ENCODE data around the gene NRXN3.

NRXN3 gene

GRCh38 chr14:78242086-78242485 is 71.9 kb downstream of the NRXN3 start:
- no peak for DNase-seq (ENCODE audit: low read depth in 2 of 2)

DNA sequence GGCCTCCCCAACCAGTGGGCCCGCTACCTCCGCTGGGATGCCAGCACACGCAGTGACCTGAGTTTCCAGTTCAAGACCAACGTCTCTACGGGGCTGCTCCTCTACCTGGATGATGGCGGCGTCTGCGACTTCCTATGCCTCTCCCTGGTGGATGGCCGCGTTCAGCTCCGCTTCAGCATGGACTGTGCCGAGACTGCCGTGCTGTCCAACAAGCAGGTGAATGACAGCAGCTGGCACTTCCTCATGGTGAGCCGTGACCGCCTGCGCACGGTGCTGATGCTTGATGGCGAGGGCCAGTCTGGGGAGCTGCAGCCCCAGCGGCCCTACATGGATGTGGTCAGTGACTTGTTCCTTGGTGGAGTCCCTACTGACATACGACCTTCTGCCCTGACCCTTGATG is 73.0 kb downstream of the NRXN3 start:
- no peak for DNase-seq (ENCODE audit: low read depth in 2 of 2)

DNA sequence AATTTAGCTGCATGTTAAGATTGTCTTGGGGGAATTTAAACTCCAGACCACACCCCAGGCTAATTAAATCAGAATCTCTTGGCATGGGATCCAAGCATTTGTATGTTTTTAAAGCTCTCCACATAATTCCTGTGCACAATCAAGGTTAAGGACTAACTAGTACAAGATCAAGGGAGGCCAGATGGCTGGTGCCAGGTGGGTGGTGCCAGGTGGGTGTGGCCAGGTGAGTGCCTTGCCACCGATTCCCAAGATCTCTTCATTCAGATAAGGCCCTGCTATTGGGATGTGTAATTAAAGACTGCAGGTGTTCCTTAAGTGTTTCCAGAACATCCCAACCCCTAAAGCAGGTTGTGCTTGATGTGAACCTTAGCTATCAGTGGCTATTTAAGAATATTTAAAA is 75.1 kb downstream of the NRXN3 start:
- DNase-seq (ENCODE audit: low read depth in 2 of 2): no peak

- no peak for DNase-seq (ENCODE audit: low read depth in 2 of 2)
These were observed 78.4 kb downstream of the NRXN3 start for GRCh38 chr14:78248501-78249090.

DNA sequence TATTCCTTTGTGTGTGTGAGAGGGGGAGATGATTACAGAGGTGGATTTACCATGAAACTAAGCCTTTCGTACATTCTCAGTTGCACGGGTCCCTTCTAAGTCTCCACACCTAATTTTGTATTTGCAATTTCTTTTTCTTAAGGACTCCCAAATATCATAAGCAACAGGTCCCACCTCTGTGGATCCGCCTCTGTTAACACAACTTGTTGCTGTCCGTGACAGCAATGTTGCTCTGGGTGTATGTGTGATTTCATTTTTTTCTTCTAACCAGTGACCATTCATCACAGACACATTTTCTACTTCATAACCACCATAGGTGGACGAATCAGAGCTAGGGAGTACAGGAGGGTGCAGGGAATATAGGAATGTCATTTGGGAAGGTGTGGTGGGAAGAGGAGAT is 81.1 kb downstream of the NRXN3 start:
- DNase-seq (ENCODE audit: low read depth in 2 of 2): no peak

- DNase-seq (ENCODE audit: low read depth in 2 of 2): no peak
These were observed 83.8 kb downstream of the NRXN3 start for GRCh38 chr14:78253986-78254385.

DNA sequence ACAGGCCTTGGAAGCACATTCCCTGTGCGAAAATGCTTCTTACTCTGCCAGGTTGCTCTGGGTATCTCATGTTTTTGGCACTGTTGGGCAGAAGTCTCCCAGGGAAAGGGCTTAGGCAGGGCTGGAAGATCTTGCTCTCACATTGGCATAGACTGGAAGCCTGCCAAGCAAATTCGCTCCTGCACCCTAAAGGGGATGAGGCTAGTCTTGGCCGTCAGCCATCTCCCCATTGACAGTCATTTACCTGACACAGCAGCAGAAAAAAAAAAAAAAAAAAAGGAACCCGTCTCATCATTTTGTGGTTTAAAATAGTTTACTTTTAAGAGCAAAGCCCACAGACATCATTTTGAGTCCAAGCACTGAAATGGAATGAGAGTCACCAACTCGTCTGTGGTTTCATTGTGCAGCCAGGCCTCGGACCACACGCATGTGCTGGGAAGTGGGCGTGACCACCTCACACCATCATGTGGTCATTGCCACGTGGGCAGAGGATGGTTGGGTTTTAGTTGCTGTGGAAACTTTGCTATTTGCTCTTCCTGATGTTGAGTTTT is 84.8 kb downstream of the NRXN3 start:
- peak; percentile 5 to 17 for DNase-seq (ENCODE audit: low read depth in 2 of 2)

- DNase-seq (ENCODE audit: low read depth in 2 of 2): no peak
These were observed 89.7 kb downstream of the NRXN3 start for GRCh38 chr14:78259831-78260230.

DNA sequence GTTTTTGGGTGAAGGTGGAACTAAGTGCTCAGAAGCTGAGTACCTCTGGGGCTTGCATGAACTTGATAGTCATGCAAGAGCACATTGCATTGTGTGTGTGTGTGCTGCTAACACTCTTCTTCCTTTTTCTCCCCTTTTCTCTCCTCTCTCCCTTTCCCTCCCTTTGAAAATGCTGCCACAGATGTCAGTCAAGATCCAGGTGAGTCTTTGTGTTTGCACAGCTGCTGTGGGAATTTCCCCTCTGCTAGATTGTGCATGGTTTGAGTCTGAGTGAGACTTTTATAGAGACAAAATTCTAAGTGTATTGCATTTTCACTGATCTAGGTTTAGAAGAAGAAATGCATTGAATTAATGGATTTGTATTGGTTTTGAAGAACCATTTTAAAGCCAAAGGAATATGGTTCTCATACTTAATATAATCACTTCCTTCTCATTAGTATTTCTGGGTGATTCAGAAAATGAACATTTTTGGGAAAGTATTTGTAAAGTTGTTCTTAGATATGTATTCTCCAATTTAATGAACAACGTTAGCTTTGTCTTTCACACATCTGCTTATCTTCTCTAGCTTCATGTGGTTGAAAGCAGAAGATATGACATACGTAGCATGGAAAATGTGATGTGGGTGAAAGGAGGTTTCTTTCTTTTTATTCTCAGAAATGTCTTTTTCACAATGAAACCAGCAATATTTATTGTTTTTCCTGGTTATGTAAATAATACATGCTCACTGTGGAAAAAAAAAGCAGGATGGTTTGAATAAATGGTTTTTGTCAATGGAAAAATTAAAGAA is 108.5 kb downstream of the NRXN3 start:
- no peak for DNase-seq (ENCODE audit: low read depth in 2 of 2)

- DNase-seq (ENCODE audit: low read depth in 2 of 2): no peak
These were observed 112.3 kb downstream of the NRXN3 start for GRCh38 chr14:78282437-78282836.

- no peak for DNase-seq (ENCODE audit: low read depth in 2 of 2)
These were observed 116.0 kb downstream of the NRXN3 start for GRCh38 chr14:78286210-78286609.

DNA sequence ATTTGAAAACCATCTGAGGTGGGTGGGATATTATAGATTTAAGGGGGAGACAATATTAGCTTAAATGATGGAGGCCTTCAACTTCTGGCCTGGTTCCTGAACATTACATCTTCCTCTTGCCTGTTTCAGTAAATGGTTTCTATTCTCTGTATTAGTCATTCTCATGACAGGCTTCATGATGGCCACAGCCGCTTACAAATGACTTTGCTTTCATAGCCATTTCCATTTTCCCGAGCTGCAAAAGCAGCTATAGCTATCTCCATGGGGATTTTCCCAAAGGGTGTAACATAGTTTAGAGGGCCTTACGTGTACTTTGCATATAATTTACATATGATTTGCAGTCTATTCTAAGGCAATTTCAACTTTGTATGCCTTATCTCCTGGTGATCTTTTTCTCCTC is 121.8 kb downstream of the NRXN3 start:
- no peak for DNase-seq (ENCODE audit: low read depth in 2 of 2)

GRCh38 chr14:78297858-78298257 is 127.7 kb downstream of the NRXN3 start:
- DNase-seq (ENCODE audit: low read depth in 2 of 2): no peak

DNA sequence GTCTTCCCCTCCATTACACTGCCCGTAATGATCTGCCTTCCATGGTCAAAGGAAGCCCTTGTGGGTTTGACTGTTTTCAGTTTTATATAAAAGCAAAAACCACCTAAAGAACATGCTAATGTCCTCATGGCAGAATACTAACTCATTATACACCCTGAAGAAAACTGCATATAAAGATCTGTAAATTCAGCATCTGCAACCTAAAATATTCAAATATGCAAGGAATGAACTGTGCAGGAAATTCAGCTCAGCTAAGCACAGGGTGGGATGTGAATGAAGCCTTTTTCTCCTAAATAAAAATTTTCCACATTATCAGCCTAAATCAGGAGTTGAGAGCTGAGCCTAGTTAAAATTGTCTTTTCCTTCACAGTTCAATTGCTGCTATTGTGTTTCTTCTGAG is 128.1 kb downstream of the NRXN3 start:
- DNase-seq (ENCODE audit: low read depth in 2 of 2): no peak

GRCh38 chr14:78302841-78303240 is 132.7 kb downstream of the NRXN3 start:
- no peak for DNase-seq (ENCODE audit: low read depth in 2 of 2)

GRCh38 chr14:78307671-78308070 is 137.5 kb downstream of the NRXN3 start:
- no peak for DNase-seq (ENCODE audit: low read depth in 2 of 2)

DNA sequence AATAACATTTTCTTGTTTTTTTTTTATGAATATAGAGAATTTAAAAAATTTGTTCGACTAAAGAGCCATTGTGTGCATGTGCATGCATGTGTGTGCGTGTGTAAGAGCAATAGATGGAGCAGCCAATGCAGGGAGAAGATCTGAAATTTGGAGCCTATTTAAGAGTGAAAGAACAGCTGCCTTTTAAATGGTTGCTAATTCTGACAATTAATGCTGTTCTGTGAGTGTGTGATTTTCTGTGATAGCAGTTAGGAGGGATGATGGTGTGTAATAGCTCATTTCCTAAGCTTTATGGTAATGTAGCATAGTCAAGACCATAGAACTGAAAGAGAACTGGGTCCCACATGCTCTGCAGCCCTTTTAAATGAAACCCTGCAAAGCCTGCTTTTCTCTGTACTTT is 137.9 kb downstream of the NRXN3 start:
- DNase-seq (ENCODE audit: low read depth in 2 of 2): no peak

DNA sequence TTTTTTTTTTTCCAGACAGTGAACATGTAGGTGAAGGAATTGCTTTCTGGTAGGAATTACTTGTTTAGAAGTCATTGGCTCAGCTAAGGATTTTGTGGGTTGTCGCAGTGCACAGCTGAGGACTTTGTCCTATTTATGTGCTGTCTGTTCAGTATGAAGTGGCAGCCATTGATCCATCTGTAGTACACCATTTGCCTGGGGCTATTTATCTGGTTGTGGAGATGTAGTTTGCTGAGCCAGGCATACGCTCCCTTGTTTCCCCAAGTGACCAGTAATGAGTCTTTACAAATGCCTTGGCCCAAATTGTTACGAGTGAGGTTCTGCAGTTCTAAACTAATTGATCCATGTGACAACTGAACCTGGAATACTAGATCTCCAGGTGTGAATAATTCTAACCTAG is 140.1 kb downstream of the NRXN3 start:
- DNase-seq (ENCODE audit: low read depth in 2 of 2): no peak

- no peak for DNase-seq (ENCODE audit: low read depth in 2 of 2)
These were observed 143.3 kb downstream of the NRXN3 start for GRCh38 chr14:78313499-78313898.

DNA sequence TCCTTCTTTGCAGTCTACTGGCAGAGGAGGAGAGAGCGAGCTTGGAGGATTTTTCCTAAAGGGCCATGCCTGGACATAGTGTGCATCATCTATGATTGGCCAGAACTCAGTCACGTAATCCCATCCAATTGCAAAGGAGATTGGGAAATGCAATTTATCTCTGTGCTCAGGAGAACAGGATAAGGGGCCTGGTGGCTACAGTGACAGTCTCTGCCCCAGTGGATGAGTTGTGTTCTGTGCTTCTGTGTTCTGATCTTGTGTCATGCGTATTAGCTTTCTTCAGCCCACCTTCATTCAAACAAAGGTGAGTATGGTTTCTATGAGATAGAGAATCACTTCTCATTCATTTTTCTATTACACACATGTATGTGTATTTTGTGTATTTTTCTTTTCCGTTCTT is 144.3 kb downstream of the NRXN3 start:
- no peak for DNase-seq (ENCODE audit: low read depth in 2 of 2)

DNA sequence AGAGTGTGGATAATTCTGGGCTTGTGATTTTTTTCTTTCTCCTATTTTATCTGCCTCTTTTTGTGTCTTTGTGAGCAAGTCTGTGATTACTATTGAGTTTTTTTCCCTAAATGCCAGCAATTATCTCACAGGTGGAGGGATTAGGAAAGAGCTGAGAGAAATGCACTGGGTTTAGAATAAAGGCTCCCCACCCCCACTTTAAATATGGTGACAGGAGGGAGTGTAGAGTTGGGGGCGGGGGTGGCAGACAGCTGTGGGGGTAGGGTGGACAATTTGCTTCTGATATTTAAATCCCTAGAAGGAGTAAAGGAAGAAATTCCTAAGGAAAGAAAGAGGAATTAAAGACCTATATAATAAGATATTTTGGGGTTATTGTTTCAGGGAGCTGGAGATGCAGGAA is 145.9 kb downstream of the NRXN3 start:
- DNase-seq (ENCODE audit: low read depth in 2 of 2): no peak

DNA sequence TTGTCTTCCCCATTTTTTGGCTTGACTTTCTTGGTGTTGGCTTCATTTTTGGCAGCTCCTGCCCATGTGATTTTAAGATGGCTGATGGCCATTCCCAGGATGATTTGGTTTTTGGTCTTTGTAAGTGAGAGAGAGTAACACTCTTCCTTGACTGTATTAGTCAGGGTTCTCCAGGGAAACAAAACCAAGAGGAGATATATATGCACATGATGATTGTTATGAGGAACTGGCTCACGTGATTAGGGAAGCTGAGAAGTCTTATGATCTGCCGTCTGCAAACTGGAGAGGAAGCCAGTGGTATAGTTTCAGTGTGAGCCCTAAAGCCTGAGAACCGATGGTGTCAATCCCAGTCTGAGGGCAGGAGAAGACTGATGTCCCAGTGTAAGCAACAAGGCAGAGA is 146.6 kb downstream of the NRXN3 start:
- no peak for DNase-seq (ENCODE audit: low read depth in 2 of 2)

- DNase-seq (ENCODE audit: low read depth in 2 of 2): no peak
These were observed 149.2 kb downstream of the NRXN3 start for GRCh38 chr14:78319406-78319805.
